ELF-1 (cell line): Measurements from ENCODE around the gene FAF1.

Source experiments
- DNase-seq: peaks from one replicate; pipeline ENCODE4 v3.0.0-alpha.2; 2016; ENCODE audit warnings: low read depth, low spot score

The FAF1 gene

GRCh38 chr1:50417946-50418599, 542.0 kb downstream of the FAF1 start:
- no peak for DNase-seq

- no peak for DNase-seq
These were observed 542.6 kb downstream of the FAF1 start for GRCh38 chr1:50417507-50417906.

- peak; percentile 61 for DNase-seq
These were observed 543.3 kb downstream of the FAF1 start for GRCh38 chr1:50416553-50417453.

- no peak for DNase-seq
These were observed 543.9 kb downstream of the FAF1 start for GRCh38 chr1:50416150-50416527.

GRCh38 chr1:50415235-50416149, 544.6 kb downstream of the FAF1 start:
- DNase-seq: peak; percentile 28

- DNase-seq: no peak
These were observed 545.2 kb downstream of the FAF1 start for GRCh38 chr1:50414853-50415234.

GRCh38 chr1:50412813-50413476, 547.1 kb downstream of the FAF1 start:
- no peak for DNase-seq

- no peak for DNase-seq
These were observed 554.3 kb downstream of the FAF1 start for GRCh38 chr1:50405814-50406213.

GRCh38 chr1:50393522-50394120, 566.4 kb downstream of the FAF1 start:
- DNase-seq: no peak
